OCI-LY1 (cell line): ENCODE measurements around the gene MDM4.

Source experiments
- EZH2 ChIP-seq: fragments of 200-600 bp; sonication (generic), shearing (Covaris generic); IDR thresholded peaks from 2 replicates; pipeline ENCODE4 v1.8.0; 2017; ENCODE audit warnings: borderline replicate concordance, mixed run types, mild to moderate bottlenecking, antibody characterized with exemption, low read length, moderate library complexity, mixed read lengths
- TF ChIP-seq, protein P1 (sequence below): fragments of 200-600 bp; sonication (generic), shearing (Covaris generic); IDR thresholded peaks from 2 replicates; pipeline ENCODE4 v1.5.1; 2017; ENCODE audit warnings: mild to moderate bottlenecking, antibody characterized with exemption, low read length, moderate library complexity, mixed read lengths

DNA sequence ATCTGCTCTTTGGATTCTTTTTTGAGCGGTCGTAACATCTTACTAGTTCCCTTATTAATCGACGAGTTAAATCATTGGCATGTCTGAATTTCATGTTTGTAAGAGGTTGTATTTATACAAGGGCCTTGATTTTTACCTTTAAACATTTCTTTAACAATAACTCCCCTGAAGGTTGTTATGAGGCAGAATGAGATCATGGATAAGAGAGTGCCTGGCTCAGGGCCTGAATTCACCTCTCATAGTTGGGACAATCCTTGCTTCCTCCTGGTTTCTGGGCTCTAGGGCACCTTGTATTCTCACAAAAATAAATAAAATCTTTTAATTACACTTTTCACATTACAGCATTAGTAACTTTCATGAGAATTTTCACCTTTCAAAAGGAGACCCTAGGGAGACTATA is 55.4 kb downstream of the MDM4 start:
- no peak for TF ChIP-seq EZH2
- TF ChIP-seq, protein P1, sequence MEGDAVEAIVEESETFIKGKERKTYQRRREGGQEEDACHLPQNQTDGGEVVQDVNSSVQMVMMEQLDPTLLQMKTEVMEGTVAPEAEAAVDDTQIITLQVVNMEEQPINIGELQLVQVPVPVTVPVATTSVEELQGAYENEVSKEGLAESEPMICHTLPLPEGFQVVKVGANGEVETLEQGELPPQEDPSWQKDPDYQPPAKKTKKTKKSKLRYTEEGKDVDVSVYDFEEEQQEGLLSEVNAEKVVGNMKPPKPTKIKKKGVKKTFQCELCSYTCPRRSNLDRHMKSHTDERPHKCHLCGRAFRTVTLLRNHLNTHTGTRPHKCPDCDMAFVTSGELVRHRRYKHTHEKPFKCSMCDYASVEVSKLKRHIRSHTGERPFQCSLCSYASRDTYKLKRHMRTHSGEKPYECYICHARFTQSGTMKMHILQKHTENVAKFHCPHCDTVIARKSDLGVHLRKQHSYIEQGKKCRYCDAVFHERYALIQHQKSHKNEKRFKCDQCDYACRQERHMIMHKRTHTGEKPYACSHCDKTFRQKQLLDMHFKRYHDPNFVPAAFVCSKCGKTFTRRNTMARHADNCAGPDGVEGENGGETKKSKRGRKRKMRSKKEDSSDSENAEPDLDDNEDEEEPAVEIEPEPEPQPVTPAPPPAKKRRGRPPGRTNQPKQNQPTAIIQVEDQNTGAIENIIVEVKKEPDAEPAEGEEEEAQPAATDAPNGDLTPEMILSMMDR = no peak
